Measurements from ENCODE around the gene PLCB3. TPM values are rescaled to one million over a fixed set of nuclear protein-coding genes. Genes with fewer than 3 reads are reported as not detected.

Gene PLCB3
- total and polyA plus RNA-seq, 2 of the 13 experiments (the other 11 are each of a cell fraction or from before 2014, with no cell fraction given) = 7.5 to 13.8 TPM

DNA sequence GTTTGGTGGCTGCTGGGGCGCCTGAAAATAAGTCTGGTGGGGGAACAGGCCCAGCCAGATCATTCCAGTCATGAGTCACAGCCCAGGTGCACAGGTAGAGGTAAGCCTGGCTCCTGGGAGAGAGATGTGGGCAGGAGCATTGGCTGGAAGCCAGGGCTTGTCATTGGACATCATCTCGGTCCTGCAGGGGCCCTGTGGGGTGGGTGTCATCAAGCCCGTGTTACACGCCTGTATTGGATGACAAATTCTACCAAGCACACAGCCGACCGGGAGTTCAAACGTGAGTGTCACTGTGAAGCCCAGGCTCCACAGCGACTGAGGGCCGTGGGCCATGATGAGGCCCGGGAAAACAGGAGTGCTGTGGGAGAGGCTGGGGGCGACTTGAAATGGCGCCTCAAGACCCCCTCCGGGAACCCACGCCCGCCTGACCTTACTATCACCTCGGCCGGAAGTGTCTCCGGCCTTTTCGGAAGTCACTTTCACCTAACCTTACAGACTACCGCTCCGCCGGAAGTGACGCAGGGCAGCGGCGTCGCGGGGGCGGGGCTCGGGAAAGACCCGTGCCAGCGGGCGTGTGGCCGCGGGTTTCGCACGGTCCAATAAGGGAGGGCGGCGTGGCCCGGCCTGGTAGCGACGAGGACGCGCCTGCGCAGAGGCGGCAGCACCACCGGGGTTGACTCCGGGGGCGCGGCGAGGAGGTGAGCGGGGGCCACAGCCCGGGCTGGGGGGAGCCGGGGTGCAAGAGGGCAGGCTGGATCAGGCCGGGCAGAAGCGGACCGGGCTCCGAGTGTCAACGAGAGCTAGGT lies 10.7 kb upstream of the PLCB3 start, which contains the start of gene FKBP2 (continued):
- TF ChIP-seq, protein P1, sequence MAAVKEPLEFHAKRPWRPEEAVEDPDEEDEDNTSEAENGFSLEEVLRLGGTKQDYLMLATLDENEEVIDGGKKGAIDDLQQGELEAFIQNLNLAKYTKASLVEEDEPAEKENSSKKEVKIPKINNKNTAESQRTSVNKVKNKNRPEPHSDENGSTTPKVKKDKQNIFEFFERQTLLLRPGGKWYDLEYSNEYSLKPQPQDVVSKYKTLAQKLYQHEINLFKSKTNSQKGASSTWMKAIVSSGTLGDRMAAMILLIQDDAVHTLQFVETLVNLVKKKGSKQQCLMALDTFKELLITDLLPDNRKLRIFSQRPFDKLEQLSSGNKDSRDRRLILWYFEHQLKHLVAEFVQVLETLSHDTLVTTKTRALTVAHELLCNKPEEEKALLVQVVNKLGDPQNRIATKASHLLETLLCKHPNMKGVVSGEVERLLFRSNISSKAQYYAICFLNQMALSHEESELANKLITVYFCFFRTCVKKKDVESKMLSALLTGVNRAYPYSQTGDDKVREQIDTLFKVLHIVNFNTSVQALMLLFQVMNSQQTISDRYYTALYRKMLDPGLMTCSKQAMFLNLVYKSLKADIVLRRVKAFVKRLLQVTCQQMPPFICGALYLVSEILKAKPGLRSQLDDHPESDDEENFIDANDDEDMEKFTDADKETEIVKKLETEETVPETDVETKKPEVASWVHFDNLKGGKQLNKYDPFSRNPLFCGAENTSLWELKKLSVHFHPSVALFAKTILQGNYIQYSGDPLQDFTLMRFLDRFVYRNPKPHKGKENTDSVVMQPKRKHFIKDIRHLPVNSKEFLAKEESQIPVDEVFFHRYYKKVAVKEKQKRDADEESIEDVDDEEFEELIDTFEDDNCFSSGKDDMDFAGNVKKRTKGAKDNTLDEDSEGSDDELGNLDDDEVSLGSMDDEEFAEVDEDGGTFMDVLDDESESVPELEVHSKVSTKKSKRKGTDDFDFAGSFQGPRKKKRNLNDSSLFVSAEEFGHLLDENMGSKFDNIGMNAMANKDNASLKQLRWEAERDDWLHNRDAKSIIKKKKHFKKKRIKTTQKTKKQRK (IDR thresholded peaks at IDR 0.05; ENCODE audit: low read length) = no peak
- TF ChIP-seq ZBTB8A (CRISPR knock-in tag; IDR thresholded peaks at IDR 0.05; ENCODE audit: borderline replicate concordance, low read depth) (no peak), ZSCAN20 (CRISPR knock-in tag; IDR thresholded peaks at IDR 0.05; ENCODE audit: borderline replicate concordance) (0 out of 2 replicates have a peak, but pooled peaks have one; percentile 54), SRY (CRISPR knock-in tag; IDR thresholded peaks at IDR 0.05) (peak; percentile 57; the same call in 1 of the 2 replicates), ZNF34 (CRISPR knock-in tag; IDR thresholded peaks at IDR 0.05; ENCODE audit: borderline replicate concordance) (no peak), SIX4 (CRISPR knock-in tag; IDR thresholded peaks at IDR 0.05) (peak; percentile 17; the same call in 1 of the 2 replicates), ZNF343 (CRISPR knock-in tag; IDR thresholded peaks at IDR 0.05) (0 out of 2 replicates have a peak, but pooled peaks have one; percentile 35), MXI1 (IDR thresholded peaks at IDR 0.05; ENCODE audit: borderline replicate concordance, low read depth, low read length) (peak; percentile 80; the same call in 2 of the 3 replicates), SMARCE1 (IDR thresholded peaks at IDR 0.05; ENCODE audit: borderline replicate concordance) (no peak), SAFB2 (CRISPR knock-in tag; IDR thresholded peaks at IDR 0.05; ENCODE audit: borderline replicate concordance, low read depth) (no peak)
- TF ChIP-seq, protein P2, sequence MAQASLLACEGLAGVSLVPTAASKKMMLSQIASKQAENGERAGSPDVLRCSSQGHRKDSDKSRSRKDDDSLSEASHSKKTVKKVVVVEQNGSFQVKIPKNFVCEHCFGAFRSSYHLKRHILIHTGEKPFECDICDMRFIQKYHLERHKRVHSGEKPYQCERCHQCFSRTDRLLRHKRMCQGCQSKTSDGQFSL (CRISPR knock-in tag; IDR thresholded peaks at IDR 0.05) = no peak
- TF ChIP-seq, protein P3, sequence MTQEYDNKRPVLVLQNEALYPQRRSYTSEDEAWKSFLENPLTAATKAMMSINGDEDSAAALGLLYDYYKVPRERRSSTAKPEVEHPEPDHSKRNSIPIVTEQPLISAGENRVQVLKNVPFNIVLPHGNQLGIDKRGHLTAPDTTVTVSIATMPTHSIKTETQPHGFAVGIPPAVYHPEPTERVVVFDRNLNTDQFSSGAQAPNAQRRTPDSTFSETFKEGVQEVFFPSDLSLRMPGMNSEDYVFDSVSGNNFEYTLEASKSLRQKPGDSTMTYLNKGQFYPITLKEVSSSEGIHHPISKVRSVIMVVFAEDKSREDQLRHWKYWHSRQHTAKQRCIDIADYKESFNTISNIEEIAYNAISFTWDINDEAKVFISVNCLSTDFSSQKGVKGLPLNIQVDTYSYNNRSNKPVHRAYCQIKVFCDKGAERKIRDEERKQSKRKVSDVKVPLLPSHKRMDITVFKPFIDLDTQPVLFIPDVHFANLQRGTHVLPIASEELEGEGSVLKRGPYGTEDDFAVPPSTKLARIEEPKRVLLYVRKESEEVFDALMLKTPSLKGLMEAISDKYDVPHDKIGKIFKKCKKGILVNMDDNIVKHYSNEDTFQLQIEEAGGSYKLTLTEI (CRISPR knock-in tag; conservative IDR thresholded peaks at IDR 0.05) = no peak
- TF ChIP-seq, protein P4, sequence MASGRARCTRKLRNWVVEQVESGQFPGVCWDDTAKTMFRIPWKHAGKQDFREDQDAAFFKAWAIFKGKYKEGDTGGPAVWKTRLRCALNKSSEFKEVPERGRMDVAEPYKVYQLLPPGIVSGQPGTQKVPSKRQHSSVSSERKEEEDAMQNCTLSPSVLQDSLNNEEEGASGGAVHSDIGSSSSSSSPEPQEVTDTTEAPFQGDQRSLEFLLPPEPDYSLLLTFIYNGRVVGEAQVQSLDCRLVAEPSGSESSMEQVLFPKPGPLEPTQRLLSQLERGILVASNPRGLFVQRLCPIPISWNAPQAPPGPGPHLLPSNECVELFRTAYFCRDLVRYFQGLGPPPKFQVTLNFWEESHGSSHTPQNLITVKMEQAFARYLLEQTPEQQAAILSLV (CRISPR knock-in tag; IDR thresholded peaks at IDR 0.05; ENCODE audit: borderline replicate concordance) = peak; percentile 51; the same call in 1 of the 2 replicates
- TF ChIP-seq, protein P5, sequence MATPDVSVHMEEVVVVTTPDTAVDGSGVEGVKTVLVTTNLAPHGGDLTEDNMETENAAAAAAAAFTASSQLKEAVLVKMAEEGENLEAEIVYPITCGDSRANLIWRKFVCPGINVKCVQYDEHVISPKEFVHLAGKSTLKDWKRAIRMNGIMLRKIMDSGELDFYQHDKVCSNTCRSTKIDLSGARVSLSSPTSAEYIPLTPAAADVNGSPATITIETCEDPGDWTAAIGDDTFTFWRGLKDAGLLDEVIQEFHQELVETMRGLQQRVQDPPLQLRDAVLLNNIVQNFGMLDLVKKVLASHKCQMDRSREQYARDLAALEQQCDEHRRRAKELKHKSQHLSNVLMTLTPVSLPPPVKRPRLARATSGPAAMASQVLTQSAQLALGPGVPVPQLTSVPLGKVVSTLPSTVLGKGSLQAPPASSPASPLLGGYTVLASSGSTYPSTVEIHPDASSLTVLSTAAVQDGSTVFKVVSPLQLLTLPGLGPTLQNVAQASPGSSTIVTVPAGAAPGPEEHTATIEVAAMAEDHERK (CRISPR knock-in tag; IDR thresholded peaks at IDR 0.05; ENCODE audit: low read depth) = peak; percentile 56; the same call in 1 of the 2 replicates
- TF ChIP-seq, protein P6, sequence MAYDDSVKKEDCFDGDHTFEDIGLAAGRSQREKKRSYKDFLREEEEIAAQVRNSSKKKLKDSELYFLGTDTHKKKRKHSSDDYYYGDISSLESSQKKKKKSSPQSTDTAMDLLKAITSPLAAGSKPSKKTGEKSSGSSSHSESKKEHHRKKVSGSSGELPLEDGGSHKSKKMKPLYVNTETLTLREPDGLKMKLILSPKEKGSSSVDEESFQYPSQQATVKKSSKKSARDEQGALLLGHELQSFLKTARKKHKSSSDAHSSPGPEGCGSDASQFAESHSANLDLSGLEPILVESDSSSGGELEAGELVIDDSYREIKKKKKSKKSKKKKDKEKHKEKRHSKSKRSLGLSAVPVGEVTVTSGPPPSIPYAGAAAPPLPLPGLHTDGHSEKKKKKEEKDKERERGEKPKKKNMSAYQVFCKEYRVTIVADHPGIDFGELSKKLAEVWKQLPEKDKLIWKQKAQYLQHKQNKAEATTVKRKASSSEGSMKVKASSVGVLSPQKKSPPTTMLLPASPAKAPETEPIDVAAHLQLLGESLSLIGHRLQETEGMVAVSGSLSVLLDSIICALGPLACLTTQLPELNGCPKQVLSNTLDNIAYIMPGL (CRISPR knock-in tag; IDR thresholded peaks at IDR 0.05; ENCODE audit: borderline replicate concordance in 1 of 2, low read depth in 1 of 2) = no peak; a peak in 2 of 4 replicates
